Activated naive CD4-positive, alpha-beta T cell treated with anti-CD3 and anti-CD28 coated beads, Interleukin-2, amount 10 ng/mL, durations not matched to agents 7 days and 5 days (primary cell): ENCODE measurements around the gene SLC9A9.

Source experiments
- CTCF ChIA-PET: fragments of 350-600 bp; sonication (Branson Sonifier 250); formaldehyde crosslinking; loops from one replicate; lab custom pipeline; 2021; ENCODE audit warnings: antibody characterized with exemption; lab: Charles Lee
- DNase-seq: peaks from one replicate; pipeline ENCODE4 v3.0.0-alpha.2; 2020
- H3K27ac Mint-ChIP-seq: one replicate; pipeline ENCODE4 v1.8.0; 2021; ENCODE audit warnings: mild to moderate bottlenecking, moderate library complexity, mixed read lengths
- H3K27me3 Mint-ChIP-seq: one replicate; pipeline ENCODE4 v1.8.0; 2021; ENCODE audit warnings: mild to moderate bottlenecking, mixed read lengths
- H3K36me3 Mint-ChIP-seq: one replicate; pipeline ENCODE4 v1.8.0; 2021; ENCODE audit warnings: mixed read lengths
- H3K4me1 Mint-ChIP-seq: one replicate; pipeline ENCODE4 v1.8.0; 2021; ENCODE audit warnings: mixed read lengths
- H3K4me3 Mint-ChIP-seq: one replicate; pipeline ENCODE4 v1.8.0; 2021; ENCODE audit warnings: mild to moderate bottlenecking, moderate library complexity, mixed read lengths
- H3K9me3 Mint-ChIP-seq: one replicate; pipeline ENCODE4 v1.8.0; 2021; ENCODE audit warnings: mixed read lengths

SLC9A9 gene

DNA sequence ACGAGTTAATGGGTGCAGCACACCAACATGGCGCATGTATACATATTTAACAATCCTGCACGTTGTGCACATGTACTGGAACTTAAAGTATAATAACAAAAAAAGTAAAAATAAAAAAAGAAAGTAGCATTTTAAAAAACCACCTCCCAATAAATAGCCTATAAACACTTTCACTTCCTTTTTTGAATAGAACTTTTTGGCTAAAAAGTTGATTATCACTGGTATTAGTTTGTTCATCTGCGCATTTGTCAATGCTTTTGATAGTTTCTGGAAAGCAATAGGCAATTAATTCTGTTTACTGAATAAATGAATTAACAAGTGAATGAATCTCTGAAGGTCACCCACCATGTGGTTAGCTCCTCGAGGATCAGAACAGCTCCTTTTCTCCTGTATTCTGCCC lies 179.9 kb downstream of the SLC9A9 start:
- Mint-ChIP-seq H3K27ac (no peak overlapping the region), H3K4me3 (no peak overlapping the region), H3K4me1 (peaks cover 4% of the 10 kb centered on the region), H3K9me3 (no peaks in the 10 kb centered on the region), H3K36me3 (no peaks in the 10 kb centered on the region), H3K27me3 (no peaks in the 10 kb centered on the region)
- CTCF ChIA-PET = no interaction called here
- no peak for DNase-seq

DNA sequence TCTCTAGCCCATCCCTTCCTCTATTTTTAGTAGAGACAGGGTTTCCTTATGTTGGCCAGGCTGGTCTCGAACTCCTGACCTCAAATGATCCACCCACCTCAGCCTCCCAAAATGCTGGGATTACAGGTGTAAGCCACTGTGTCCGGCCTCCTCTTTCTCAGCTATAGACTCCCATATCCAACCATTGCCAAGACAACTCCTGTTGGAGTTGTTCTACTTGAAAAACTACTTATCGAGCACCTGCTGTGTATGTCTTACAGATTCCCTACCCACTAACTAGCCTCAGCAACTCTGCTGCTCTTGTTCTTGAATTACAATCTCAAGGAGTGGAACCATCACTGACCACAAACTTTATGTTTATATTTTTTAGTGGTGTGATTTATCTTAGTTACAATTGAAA lies 186.6 kb downstream of the SLC9A9 start:
- no peaks in the 10 kb centered on the region for H3K4me1 Mint-ChIP-seq

DNA sequence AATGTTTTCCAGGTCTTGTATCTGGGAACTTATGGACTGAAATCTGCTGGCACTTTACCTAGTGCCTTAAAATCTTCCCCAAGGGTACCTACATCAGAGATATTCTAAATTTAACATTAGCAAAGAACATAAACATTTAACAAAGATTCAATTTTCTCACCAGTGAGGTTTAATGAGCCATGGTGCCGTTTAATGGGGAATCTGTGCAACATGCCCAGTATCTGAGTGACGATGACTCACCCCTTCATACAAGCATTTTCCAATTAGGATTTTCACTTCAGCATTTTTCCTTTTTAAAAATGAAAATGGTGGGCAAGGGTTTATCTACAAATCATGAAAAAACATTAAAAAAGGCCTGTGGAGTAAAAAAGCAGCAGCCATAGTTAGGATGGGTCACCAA lies 189.4 kb downstream of the SLC9A9 start:
- no peak for DNase-seq
- Mint-ChIP-seq H3K27ac (no peak overlapping the region), H3K36me3 (no peaks in the 10 kb centered on the region), H3K4me1 (no peaks in the 10 kb centered on the region), H3K4me3 (no peak overlapping the region), H3K9me3 (no peaks in the 10 kb centered on the region), H3K27me3 (no peaks in the 10 kb centered on the region)
- CTCF ChIA-PET = no interaction called here

More for the DNA sequence above, 186.6 kb downstream of the SLC9A9 start:
- CTCF ChIA-PET = no interaction called here
- Mint-ChIP-seq H3K4me3 (no peak overlapping the region), H3K27ac (no peak overlapping the region), H3K9me3 (no peaks in the 10 kb centered on the region), H3K27me3 (no peaks in the 10 kb centered on the region), H3K36me3 (no peaks in the 10 kb centered on the region)
- DNase-seq = no peak

DNA sequence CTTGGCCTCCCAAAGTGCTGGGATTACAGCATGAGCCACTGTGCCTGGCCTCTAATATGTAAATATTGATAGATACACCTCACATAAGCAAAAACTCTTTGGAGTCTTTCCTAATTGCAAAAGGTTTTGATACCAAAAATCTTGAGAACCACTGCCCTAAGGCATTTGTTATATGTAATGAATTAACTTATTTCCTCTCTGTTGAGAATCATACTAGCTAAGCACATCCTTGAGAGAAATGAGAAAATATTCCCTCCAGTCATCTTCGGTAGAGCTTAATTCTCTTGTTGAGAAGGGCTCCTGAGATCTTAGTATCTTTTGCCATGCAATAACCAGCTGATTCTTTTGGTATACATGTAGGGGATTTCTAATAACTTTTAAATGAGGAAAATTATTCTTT lies 190.2 kb downstream of the SLC9A9 start:
- H3K4me1 Mint-ChIP-seq = no peaks in the 10 kb centered on the region
- CTCF ChIA-PET = no interaction called here
- no peak for DNase-seq
- H3K4me3 Mint-ChIP-seq = no peak overlapping the region
- H3K9me3 Mint-ChIP-seq = no peaks in the 10 kb centered on the region
- no peak overlapping the region for H3K27ac Mint-ChIP-seq
- H3K36me3 Mint-ChIP-seq = no peaks in the 10 kb centered on the region
- no peaks in the 10 kb centered on the region for H3K27me3 Mint-ChIP-seq

DNA sequence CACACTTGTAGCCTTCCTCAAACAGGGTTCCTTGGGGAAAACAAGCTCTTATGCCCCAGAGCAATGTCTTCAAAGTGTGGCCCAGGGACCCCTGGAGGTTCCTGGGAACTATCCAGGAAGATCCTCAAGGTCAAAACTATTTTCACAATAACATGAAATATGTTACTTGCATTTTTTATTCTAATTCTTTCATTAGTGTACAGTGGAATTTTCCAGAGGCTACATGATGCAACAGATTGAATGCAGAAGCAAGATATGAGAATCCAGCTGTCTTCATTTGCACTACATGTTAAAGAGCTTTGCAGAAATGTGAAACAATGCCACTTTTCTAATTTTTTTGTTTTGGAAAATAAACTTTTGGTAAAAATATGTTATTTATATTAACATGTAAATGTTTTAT lies 190.9 kb downstream of the SLC9A9 start:
- Mint-ChIP-seq H3K4me1 (no peaks in the 10 kb centered on the region), H3K9me3 (no peaks in the 10 kb centered on the region), H3K36me3 (no peaks in the 10 kb centered on the region), H3K4me3 (no peak overlapping the region), H3K27ac (no peak overlapping the region), H3K27me3 (no peaks in the 10 kb centered on the region)
- CTCF ChIA-PET = no interaction called here
- DNase-seq = no peak

DNA sequence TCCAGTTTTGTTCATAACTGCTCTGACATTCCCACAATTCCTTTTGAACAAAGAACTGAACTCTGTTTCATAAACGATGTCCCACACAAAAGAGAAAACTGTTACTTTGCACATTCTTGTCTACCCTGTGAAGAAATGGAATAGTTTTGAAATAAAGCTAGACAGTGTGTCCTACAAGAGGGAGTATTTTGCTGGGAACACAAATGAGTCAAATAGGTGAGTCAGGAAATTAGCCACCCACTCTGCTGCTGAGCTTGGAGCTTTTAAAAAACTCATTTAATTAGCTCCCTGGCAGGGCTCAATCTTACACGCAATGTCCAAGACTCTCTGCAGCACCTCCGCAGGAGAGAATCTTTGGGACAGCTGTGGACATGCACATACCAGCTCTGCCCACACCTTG lies 193.4 kb downstream of the SLC9A9 start:
- no peaks in the 10 kb centered on the region for H3K4me1 Mint-ChIP-seq
- no peaks in the 10 kb centered on the region for H3K9me3 Mint-ChIP-seq
- no peak for DNase-seq
- no peak overlapping the region for H3K27ac Mint-ChIP-seq
- CTCF ChIA-PET = interaction anchor here (0.7 to 1.3 kb wide), 3 partner anchors 16 to 534 kb away, joined by 3 read pairs; no protein-coding TSS in a partner anchor
- H3K27me3 Mint-ChIP-seq = no peaks in the 10 kb centered on the region
- H3K4me3 Mint-ChIP-seq = no peak overlapping the region
- peaks cover 8% of the 10 kb centered on the region for H3K36me3 Mint-ChIP-seq

DNA sequence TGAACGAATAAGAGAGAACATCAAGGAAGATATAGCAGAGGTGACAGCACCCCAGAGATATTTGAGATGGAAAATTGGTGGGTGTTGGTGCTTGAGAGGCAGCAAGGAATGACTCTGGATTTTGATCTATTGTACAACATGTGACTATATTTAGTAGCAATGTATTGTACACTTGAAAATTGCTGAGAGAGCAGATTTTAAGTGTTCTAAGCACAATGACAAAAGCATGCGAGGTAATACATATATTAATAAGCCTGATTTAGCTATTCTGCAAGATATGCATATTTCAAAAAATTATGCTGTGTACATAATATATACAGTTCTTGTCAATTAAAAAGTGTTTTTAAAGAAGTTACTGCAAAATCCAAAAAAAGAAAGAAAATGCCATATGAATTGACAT lies 194.3 kb downstream of the SLC9A9 start:
- CTCF ChIA-PET = interaction anchor here (1.0 to 1.3 kb wide), 2 partner anchors 17 to 21 kb away, joined by 3 read pairs; no protein-coding TSS in a partner anchor
- Mint-ChIP-seq H3K4me1 (no peaks in the 10 kb centered on the region), H3K27ac (no peak overlapping the region), H3K36me3 (peaks cover 11% of the 10 kb centered on the region), H3K9me3 (no peaks in the 10 kb centered on the region), H3K4me3 (no peak overlapping the region), H3K27me3 (no peaks in the 10 kb centered on the region)
- no peak for DNase-seq

DNA sequence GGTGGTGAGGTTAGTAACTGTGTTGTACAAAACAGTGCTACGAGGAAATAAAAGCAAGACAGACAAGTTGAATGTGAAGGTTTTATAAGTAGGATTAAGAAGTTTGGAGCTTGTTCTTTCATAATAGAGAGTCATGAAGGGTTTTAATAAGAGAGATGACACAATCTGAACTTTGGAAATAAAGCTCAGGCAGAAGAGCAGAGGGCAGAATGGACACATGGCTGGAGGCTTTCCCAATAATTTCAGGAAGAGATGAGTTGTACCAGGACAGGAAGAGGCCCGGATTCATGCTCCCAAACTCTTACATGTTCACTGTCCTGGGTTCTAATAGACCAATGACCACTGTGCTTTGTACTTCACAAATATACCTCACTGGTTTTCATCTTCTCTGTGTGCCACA lies 194.8 kb downstream of the SLC9A9 start:
- peaks cover 11% of the 10 kb centered on the region for H3K36me3 Mint-ChIP-seq
- no peaks in the 10 kb centered on the region for H3K9me3 Mint-ChIP-seq
- CTCF ChIA-PET = no interaction called here
- no peaks in the 10 kb centered on the region for H3K4me1 Mint-ChIP-seq
- no peak overlapping the region for H3K27ac Mint-ChIP-seq
- no peak overlapping the region for H3K4me3 Mint-ChIP-seq
- no peak for DNase-seq
- H3K27me3 Mint-ChIP-seq = no peaks in the 10 kb centered on the region

DNA sequence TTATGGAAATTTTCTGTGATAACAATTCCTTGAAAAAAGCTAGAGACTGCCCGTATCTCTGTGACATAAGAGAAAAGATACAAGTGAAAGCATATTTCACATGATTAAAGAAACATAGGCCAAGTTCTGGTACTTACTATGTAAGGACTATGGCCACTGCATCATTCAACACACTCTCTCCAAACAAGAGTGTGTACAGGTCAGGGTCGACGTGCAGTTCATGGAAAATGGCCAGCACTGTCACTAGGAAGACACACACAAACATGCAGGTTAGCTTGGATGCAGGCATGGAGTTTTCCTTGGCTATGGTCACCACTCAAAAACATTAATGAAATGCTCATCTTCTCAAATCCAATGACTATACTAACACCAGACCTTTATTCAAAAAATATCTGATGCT lies 196.2 kb downstream of the SLC9A9 start:
- Mint-ChIP-seq H3K9me3 (no peaks in the 10 kb centered on the region), H3K4me1 (no peaks in the 10 kb centered on the region), H3K4me3 (no peak overlapping the region), H3K27ac (no peak overlapping the region), H3K27me3 (no peaks in the 10 kb centered on the region), H3K36me3 (peaks cover 11% of the 10 kb centered on the region)
- CTCF ChIA-PET = interaction anchor here (1.1 kb wide), 1 partner anchor 9 kb away, joined by 4 read pairs; no protein-coding TSS in a partner anchor
- no peak for DNase-seq

DNA sequence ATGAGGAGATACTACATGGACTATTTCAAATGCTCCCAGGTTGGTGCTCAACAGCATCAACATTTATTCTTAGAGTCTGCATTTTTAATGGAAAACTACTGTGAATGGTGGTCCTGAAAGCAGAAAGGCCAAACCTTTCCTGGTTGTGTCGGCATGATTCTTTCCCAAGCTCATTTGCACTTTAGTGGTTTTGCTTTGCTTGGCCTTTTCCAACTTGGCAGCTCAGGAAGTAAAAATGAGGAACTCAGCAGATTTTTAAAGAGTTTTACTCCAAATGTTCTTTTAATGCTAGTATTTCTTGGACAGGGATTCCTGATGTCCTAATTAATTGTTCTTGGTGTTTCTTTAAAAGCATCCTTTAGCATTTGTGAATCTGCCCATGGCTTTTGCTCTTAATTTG lies 197.4 kb downstream of the SLC9A9 start:
- no peaks in the 10 kb centered on the region for H3K9me3 Mint-ChIP-seq
- no peak overlapping the region for H3K4me3 Mint-ChIP-seq
- H3K27ac Mint-ChIP-seq = no peak overlapping the region
- CTCF ChIA-PET = no interaction called here
- no peaks in the 10 kb centered on the region for H3K4me1 Mint-ChIP-seq
- H3K36me3 Mint-ChIP-seq = peaks cover 11% of the 10 kb centered on the region
- DNase-seq = no peak
- no peaks in the 10 kb centered on the region for H3K27me3 Mint-ChIP-seq

DNA sequence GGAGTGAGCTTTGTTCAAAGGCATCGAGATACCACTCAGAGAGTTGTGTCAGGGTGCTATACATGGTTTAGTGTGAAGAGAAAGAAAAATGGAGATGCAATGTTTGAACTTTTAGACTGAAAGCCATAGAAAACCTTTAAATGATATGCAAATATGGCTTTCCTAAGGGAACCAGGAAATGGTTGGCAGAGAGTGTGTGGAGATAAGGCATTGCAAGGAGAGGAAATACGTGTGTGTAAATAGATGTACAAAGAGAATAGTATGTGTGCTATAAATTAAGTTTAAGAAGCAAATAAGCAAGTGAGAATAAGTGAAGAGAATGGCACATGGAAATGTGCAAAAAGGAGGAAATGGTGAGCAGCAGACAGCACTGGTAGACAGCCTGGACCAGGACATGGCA lies 198.1 kb downstream of the SLC9A9 start:
- no peak for DNase-seq
- CTCF ChIA-PET = no interaction called here
- no peaks in the 10 kb centered on the region for H3K4me1 Mint-ChIP-seq
- no peak overlapping the region for H3K4me3 Mint-ChIP-seq
- no peaks in the 10 kb centered on the region for H3K27me3 Mint-ChIP-seq
- peaks cover 11% of the 10 kb centered on the region for H3K36me3 Mint-ChIP-seq
- H3K27ac Mint-ChIP-seq = no peak overlapping the region
- H3K9me3 Mint-ChIP-seq = no peaks in the 10 kb centered on the region

DNA sequence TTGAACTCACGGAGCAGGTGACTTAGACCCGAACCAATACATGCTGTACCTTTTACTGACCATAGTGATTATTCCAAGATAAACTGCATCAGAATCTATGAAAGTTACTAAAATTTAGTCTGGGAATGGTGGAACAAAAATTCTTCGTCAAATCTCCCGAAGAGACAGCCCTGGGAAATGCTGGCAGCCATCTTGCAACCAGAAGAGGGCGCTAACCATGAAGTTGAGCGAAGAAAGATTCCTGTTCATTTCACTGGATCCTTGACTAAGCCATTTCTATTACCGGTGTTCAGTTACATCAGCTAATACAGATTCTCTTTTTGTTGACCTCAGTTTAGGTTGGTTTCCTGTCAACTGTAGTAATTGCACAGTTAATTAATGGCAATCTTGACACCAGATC lies 199.6 kb downstream of the SLC9A9 start:
- CTCF ChIA-PET = interaction anchor here (1.1 kb wide), 1 partner anchor 215 kb away, joined by 3 read pairs; no protein-coding TSS in a partner anchor

DNA sequence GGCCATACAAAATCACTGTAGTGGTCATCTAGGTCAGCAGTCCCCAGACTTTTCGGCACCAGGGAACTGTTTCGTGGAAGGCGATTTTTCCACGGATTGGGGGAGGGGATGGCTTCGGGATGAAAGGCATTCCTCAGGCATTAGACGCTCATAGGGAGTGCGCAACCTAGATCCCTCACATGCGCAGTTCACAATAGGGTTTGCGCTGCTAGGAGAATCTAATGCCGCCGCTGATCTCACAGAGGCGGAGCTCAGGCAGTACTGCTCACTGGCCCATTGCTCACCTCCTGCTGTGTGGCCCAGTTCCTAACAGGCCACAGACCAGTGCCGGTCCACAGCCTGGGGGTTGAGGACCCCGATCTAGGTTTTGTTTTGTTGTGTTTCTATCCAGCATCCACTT lies 200.1 kb downstream of the SLC9A9 start:
- CTCF ChIA-PET = interaction anchor here (1.1 kb wide), 1 partner anchor 215 kb away, joined by 3 read pairs; no protein-coding TSS in a partner anchor
- Mint-ChIP-seq H3K4me3 (no peak overlapping the region), H3K9me3 (no peaks in the 10 kb centered on the region), H3K36me3 (peaks cover 11% of the 10 kb centered on the region), H3K27ac (no peak overlapping the region), H3K4me1 (no peaks in the 10 kb centered on the region), H3K27me3 (no peaks in the 10 kb centered on the region)
- no peak for DNase-seq

More for the DNA sequence above, 199.6 kb downstream of the SLC9A9 start:
- Mint-ChIP-seq H3K4me1 (no peaks in the 10 kb centered on the region), H3K4me3 (no peak overlapping the region), H3K27me3 (no peaks in the 10 kb centered on the region), H3K9me3 (no peaks in the 10 kb centered on the region), H3K27ac (no peak overlapping the region), H3K36me3 (peaks cover 11% of the 10 kb centered on the region)
- no peak for DNase-seq

DNA sequence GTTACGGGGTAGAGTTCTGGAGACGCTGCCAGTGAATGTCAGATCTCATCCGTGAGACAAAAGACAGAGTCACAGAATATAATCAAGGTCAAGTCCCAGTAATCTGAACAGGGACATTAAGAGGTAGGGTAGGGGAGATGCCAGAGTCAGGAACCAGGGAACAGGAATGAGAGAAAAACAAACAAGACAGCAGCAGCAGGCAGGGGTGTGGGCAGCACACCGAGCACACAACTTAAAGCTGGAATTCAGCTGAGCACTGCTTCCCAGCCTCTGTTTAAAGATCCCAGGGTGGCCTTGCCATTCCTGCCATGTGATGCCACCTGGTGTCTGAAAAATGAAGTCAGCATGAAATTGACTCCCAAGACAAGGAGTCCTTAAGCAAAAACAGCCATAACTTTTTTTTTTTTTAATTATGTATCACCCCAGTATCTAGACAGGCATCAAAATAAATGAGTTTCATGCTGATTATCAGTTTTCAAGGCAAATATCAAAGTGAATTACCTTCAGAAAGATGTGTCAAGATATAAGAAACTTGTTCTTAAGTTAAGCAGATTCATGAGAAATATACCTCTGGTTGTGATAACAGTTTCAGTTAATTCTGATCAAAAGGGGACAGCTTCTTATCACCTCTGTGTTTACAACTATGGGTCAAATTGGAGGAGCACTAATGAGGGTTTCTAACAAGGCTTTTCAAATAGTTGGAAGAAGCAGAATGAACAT lies 203.7 kb downstream of the SLC9A9 start:
- no peak overlapping the region for H3K27ac Mint-ChIP-seq
- H3K4me1 Mint-ChIP-seq = no peaks in the 10 kb centered on the region
- peak; percentile 25 for DNase-seq
- CTCF ChIA-PET = interaction anchor here (0.6 to 2.3 kb wide), 5 partner anchors 211 to 573 kb away, joined by 3 to 8 read pairs (median 4); no protein-coding TSS in a partner anchor
- no peak overlapping the region for H3K4me3 Mint-ChIP-seq
- no peaks in the 10 kb centered on the region for H3K27me3 Mint-ChIP-seq
- H3K9me3 Mint-ChIP-seq = no peaks in the 10 kb centered on the region
- H3K36me3 Mint-ChIP-seq = no peaks in the 10 kb centered on the region

DNA sequence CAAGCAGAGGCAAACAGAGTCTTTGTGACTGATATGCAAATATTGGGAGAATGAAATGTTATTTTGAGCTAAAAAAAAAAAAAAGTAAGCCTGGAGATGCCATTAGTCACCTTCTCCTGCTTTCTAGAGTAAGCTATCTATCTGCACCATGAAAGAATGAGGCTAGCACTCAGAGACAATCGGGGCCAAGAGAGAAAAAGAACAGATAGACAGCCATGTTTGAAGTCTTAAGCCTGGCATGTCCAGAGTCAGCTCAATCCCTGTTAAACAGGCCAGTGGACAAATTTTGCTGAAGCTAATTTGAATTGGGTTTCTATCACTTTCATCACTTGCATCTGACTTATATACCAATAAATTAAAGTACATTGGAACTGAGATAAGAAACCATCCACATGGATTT lies 204.4 kb downstream of the SLC9A9 start:
- H3K36me3 Mint-ChIP-seq = no peaks in the 10 kb centered on the region
- no peaks in the 10 kb centered on the region for H3K4me1 Mint-ChIP-seq
- no peak for DNase-seq
- no peak overlapping the region for H3K27ac Mint-ChIP-seq
- H3K9me3 Mint-ChIP-seq = no peaks in the 10 kb centered on the region
- CTCF ChIA-PET = interaction anchor here (0.6 to 2.3 kb wide), 7 partner anchors 8 to 572 kb away, joined by 3 to 8 read pairs (median 4); no protein-coding TSS in a partner anchor
- H3K4me3 Mint-ChIP-seq = no peak overlapping the region
- H3K27me3 Mint-ChIP-seq = no peaks in the 10 kb centered on the region
